ENCODE measurements around the gene PHLPP1. TPM values are rescaled to one million over a fixed set of nuclear protein-coding genes. Genes with fewer than 3 reads are reported as not detected.
"Not testable (repeated sequence)": the region's sequence is repeated elsewhere in the genome, so short reads cannot be mapped to it uniquely, and the experiment has no call there.

The PHLPP1 gene
- total RNA-seq: 5.9 TPM
- long read RNA-seq, partial matches to known transcripts: 6 of 7 reads
- long read RNA-seq, other reads (novel, unspliced or antisense): 1 of 7 reads

GRCh38 chr18:62715436-62715758, at the start of gene PHLPP1:
PHLPP1 (plus strand) TSS chr18:62715541; CDS start chr18:62715684, 143 bp downstream.
- intact Hi-C loops (cut with micrococcal nuclease): loop anchor here (5.0 kb wide), 1 partner anchor 267 kb away; no protein-coding TSS in a partner anchor
- DNase-seq (no peak), ATAC-seq (no peak)

- ATAC-seq: no peak
- intact Hi-C loops (cut with micrococcal nuclease): no loop called here
Measured at GRCh38 chr18:62669225-62669624, 46.1 kb upstream of the PHLPP1 start.

GRCh38 chr18:62670573-62670972, 44.8 kb upstream of the PHLPP1 start:
- intact Hi-C loops (cut with micrococcal nuclease): no loop called here
- no peak for ATAC-seq
- no peak for DNase-seq

More at GRCh38 chr18:62669225-62669624, 46.1 kb upstream of the PHLPP1 start:
- DNase-seq: no peak

GRCh38 chr18:62672600-62672999, 42.7 kb upstream of the PHLPP1 start:
- DNase-seq: no peak
- intact Hi-C loops (cut with micrococcal nuclease): no loop called here
- peak; percentile 17 for ATAC-seq

- DNase-seq: no peak
- intact Hi-C loops (cut with micrococcal nuclease): no loop called here
Measured at GRCh38 chr18:62678847-62679485, 36.4 kb upstream of the PHLPP1 start.

GRCh38 chr18:62682371-62682770, 33.0 kb upstream of the PHLPP1 start:
- intact Hi-C loops (cut with micrococcal nuclease): no loop called here
- DNase-seq (no peak), ATAC-seq (no peak)

More at GRCh38 chr18:62678847-62679485, 36.4 kb upstream of the PHLPP1 start:
- no peak for ATAC-seq

- intact Hi-C loops (cut with micrococcal nuclease): no loop called here
- ATAC-seq (no peak), DNase-seq (no peak)
Measured at GRCh38 chr18:62683935-62684334, 31.4 kb upstream of the PHLPP1 start.

GRCh38 chr18:62688743-62689317, 26.5 kb upstream of the PHLPP1 start:
- no peak for ATAC-seq

GRCh38 chr18:62690236-62690815, 25.0 kb upstream of the PHLPP1 start:
- no peak for ATAC-seq
- intact Hi-C loops (cut with micrococcal nuclease): no loop called here

More at GRCh38 chr18:62688743-62689317, 26.5 kb upstream of the PHLPP1 start:
- DNase-seq: no peak
- intact Hi-C loops (cut with micrococcal nuclease): no loop called here

GRCh38 chr18:62693659-62694058, 21.7 kb upstream of the PHLPP1 start:
- no peak for ATAC-seq
- intact Hi-C loops (cut with micrococcal nuclease): no loop called here
- DNase-seq: no peak

More at GRCh38 chr18:62690236-62690815, 25.0 kb upstream of the PHLPP1 start:
- no peak for DNase-seq

GRCh38 chr18:62697636-62698035, 17.7 kb upstream of the PHLPP1 start:
- intact Hi-C loops (cut with micrococcal nuclease): no loop called here
- ATAC-seq: no peak
- DNase-seq: no peak

GRCh38 chr18:62702259-62702658, 13.1 kb upstream of the PHLPP1 start:
- ATAC-seq (no peak), DNase-seq (no peak)
- intact Hi-C loops (cut with micrococcal nuclease): no loop called here

- intact Hi-C loops (cut with micrococcal nuclease); ATAC-seq; DNase-seq: not testable (repeated sequence)
Measured at GRCh38 chr18:62706879-62707278, 8.5 kb upstream of the PHLPP1 start.

GRCh38 chr18:62709908-62710307, 5.4 kb upstream of the PHLPP1 start:
- DNase-seq; intact Hi-C loops (cut with micrococcal nuclease); ATAC-seq: not testable (repeated sequence)

- no peak for ATAC-seq
Measured at GRCh38 chr18:62710417-62710816, 4.9 kb upstream of the PHLPP1 start.

GRCh38 chr18:62711781-62712180, 3.6 kb upstream of the PHLPP1 start:
- ATAC-seq (no peak), DNase-seq (no peak)
- intact Hi-C loops (cut with micrococcal nuclease): no loop called here

More at GRCh38 chr18:62710417-62710816, 4.9 kb upstream of the PHLPP1 start:
- no peak for DNase-seq
- intact Hi-C loops (cut with micrococcal nuclease): no loop called here

- no peak for ATAC-seq
- intact Hi-C loops (cut with micrococcal nuclease): no loop called here
- DNase-seq: no peak
Measured at GRCh38 chr18:62713651-62714247, 1.6 kb upstream of the PHLPP1 start.

- DNase-seq (peak; percentile 99), ATAC-seq (peak; percentile 96)
- intact Hi-C loops (cut with micrococcal nuclease): loop anchor here (5.0 kb wide), 1 partner anchor 267 kb away; no protein-coding TSS in a partner anchor
Measured at GRCh38 chr18:62714671-62715435, 488 bp upstream of the PHLPP1 start.
